ENCODE results near the gene P2RY14. TPM values are rescaled to one million over a fixed set of nuclear protein-coding genes. Genes with fewer than 3 reads are reported as not detected.

Gene P2RY14
- total RNA-seq, 2 donors from 2014 or later, result 1.8 TPM; not detected in 1

GRCh38 chr3:151199554-151200438 lies 78.5 kb downstream of the P2RY14 start:
- ATAC-seq (no peak), DNase-seq (no peak)
- Histone ChIP-seq H3K4me1 (no peaks in the 10 kb centered on the region), H3K27ac (no peak overlapping the region), H3K27me3 (no peaks in the 10 kb centered on the region), H3K9me3 (no peaks in the 10 kb centered on the region), H3K4me3 (no peak overlapping the region), H3K36me3 (replicated peaks in 1 of 2; ENCODE audit: insufficient read depth in 1 of 2, low read depth in 2 of 2) (no peaks in the 10 kb centered on the region)
- intact Hi-C loops (cut with DNase I), result no loop called here
- WGBS, 2 donors, result 85 to 88% methylated on average over 4 of the region's 4 CpGs
- TF ChIP-seq POLR2A (IDR thresholded peaks at IDR 0.05) (no peak), CTCF (IDR thresholded peaks at IDR 0.05) (no peak)

GRCh38 chr3:151198849-151199248 lies 79.5 kb downstream of the P2RY14 start:
- no peak overlapping the region for H3K27ac ChIP-seq
- intact Hi-C loops (cut with DNase I), result no loop called here
- H3K36me3 ChIP-seq (replicated peaks in 1 of 2; ENCODE audit: insufficient read depth in 1 of 2, low read depth in 2 of 2), result no peaks in the 10 kb centered on the region
- WGBS, 2 donors, result 87 to 91% methylated on average over 5 of the region's 5 CpGs
- DNase-seq, result no peak
- H3K4me3 ChIP-seq, result no peak overlapping the region
- no peaks in the 10 kb centered on the region for H3K27me3 ChIP-seq
- H3K9me3 ChIP-seq, result no peaks in the 10 kb centered on the region
- TF ChIP-seq POLR2A (IDR thresholded peaks at IDR 0.05) (no peak), CTCF (IDR thresholded peaks at IDR 0.05) (no peak)
- no peak for ATAC-seq
- H3K4me1 ChIP-seq, result no peaks in the 10 kb centered on the region

- Histone ChIP-seq H3K9me3 (no peaks in the 10 kb centered on the region), H3K4me3 (no peak overlapping the region), H3K27me3 (no peaks in the 10 kb centered on the region), H3K36me3 (replicated peaks in 1 of 2; ENCODE audit: insufficient read depth in 1 of 2, low read depth in 2 of 2) (no peaks in the 10 kb centered on the region), H3K27ac (no peak overlapping the region), H3K4me1 (no peaks in the 10 kb centered on the region)
- ATAC-seq (peak; percentile 42), DNase-seq (no peak)
- no peak for TF ChIP-seq POLR2A (IDR thresholded peaks at IDR 0.05)
- intact Hi-C loops (cut with DNase I), result no loop called here
- 55 to 61% methylated on average over 6 of the region's 6 CpGs for WGBS, 2 donors
Observed at GRCh38 chr3:151197981-151198767, 80.2 kb downstream of the P2RY14 start.

- Histone ChIP-seq H3K4me3 (no peak overlapping the region), H3K4me1 (no peaks in the 10 kb centered on the region), H3K27ac (no peak overlapping the region), H3K9me3 (no peaks in the 10 kb centered on the region), H3K36me3 (replicated peaks in 1 of 2; ENCODE audit: insufficient read depth in 1 of 2, low read depth in 2 of 2) (no peaks in the 10 kb centered on the region), H3K27me3 (no peaks in the 10 kb centered on the region)
- TF ChIP-seq CTCF (IDR thresholded peaks at IDR 0.05) (no peak), POLR2A (IDR thresholded peaks at IDR 0.05) (no peak)
- intact Hi-C loops (cut with DNase I), result no loop called here
- WGBS, 2 donors, result 91 to 93% methylated on average over 3 to 8 of the region's 8 CpGs
- ATAC-seq (no peak), DNase-seq (no peak)
Observed at GRCh38 chr3:151197228-151197627, 81.1 kb downstream of the P2RY14 start.

GRCh38 chr3:151196434-151196833 lies 81.9 kb downstream of the P2RY14 start:
- Histone ChIP-seq H3K27ac (no peak overlapping the region), H3K36me3 (replicated peaks in 1 of 2; ENCODE audit: insufficient read depth in 1 of 2, low read depth in 2 of 2) (no peaks in the 10 kb centered on the region), H3K27me3 (no peaks in the 10 kb centered on the region), H3K4me1 (no peaks in the 10 kb centered on the region), H3K4me3 (no peak overlapping the region), H3K9me3 (no peaks in the 10 kb centered on the region)
- TF ChIP-seq POLR2A (IDR thresholded peaks at IDR 0.05) (no peak), CTCF (IDR thresholded peaks at IDR 0.05) (no peak)
- intact Hi-C loops (cut with DNase I), result no loop called here
- ATAC-seq, result no peak
- DNase-seq, result no peak
